Measurements from ENCODE around the gene ANKRD29. TPM values are rescaled to one million over a fixed set of nuclear protein-coding genes. Genes with fewer than 3 reads are reported as not detected.

The ANKRD29 gene
- total and polyA plus RNA-seq, 2 donors (not counting 1 experiment from before 2014, with no cell fraction given): 2.0 to 6.9 TPM

DNA sequence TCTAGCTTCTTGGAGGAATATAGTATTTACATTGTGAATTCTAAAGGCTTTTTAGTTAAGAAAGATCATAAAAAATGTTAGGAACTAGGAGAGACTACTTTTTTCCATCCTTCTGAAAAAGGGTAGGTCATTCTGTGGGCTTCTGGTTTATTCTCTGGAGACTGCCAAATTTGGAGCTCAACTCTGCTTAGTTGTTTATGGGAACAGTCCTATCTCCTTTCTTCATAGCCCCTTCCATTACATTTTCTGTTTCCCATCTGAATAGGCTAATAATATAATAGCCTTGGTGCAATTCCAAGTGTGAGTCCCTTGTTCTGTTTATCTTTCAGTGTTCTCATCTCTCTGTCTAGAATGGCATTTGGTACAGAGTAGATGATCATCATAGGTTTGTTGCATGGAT is 42.1 kb upstream of the ANKRD29 start:
- H3K4me1 ChIP-seq (ENCODE audit: control insufficient read depth, extremely low read depth, insufficient read depth, low read length): no peaks in the 10 kb centered on the region
- TF ChIP-seq, protein P1, sequence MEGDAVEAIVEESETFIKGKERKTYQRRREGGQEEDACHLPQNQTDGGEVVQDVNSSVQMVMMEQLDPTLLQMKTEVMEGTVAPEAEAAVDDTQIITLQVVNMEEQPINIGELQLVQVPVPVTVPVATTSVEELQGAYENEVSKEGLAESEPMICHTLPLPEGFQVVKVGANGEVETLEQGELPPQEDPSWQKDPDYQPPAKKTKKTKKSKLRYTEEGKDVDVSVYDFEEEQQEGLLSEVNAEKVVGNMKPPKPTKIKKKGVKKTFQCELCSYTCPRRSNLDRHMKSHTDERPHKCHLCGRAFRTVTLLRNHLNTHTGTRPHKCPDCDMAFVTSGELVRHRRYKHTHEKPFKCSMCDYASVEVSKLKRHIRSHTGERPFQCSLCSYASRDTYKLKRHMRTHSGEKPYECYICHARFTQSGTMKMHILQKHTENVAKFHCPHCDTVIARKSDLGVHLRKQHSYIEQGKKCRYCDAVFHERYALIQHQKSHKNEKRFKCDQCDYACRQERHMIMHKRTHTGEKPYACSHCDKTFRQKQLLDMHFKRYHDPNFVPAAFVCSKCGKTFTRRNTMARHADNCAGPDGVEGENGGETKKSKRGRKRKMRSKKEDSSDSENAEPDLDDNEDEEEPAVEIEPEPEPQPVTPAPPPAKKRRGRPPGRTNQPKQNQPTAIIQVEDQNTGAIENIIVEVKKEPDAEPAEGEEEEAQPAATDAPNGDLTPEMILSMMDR (conservative IDR thresholded peaks at IDR 0.05 in 1 of 2, IDR thresholded peaks at IDR 0.05 in 1 of 2; ENCODE audit: low read depth in 1 of 2, low read length in 2 of 2): no peak
- TF ChIP-seq EZH2 (IDR thresholded peaks at IDR 0.05; ENCODE audit: low read length, missing control alignments): no peak
- no peak overlapping the region for H3K4me2 ChIP-seq (ENCODE audit: extremely low read depth, insufficient read depth, low read length)
- H4K20me1 ChIP-seq (ENCODE audit: control insufficient read depth, extremely low read depth, insufficient read depth, low read length): no peaks in the 10 kb centered on the region
- no peak overlapping the region for H3K4me3 ChIP-seq (replicated peaks in 1 of 4; ENCODE audit: control extremely low read depth in 1 of 4, insufficient read depth in 1 of 4, low read depth in 3 of 4, low read length in 4 of 4)
- H2AFZ ChIP-seq (ENCODE audit: low read length): no peak overlapping the region
- H3K9me3 ChIP-seq (ENCODE audit: control insufficient read depth, insufficient read depth, low read depth, low read length): no peaks in the 10 kb centered on the region
- no peak overlapping the region for H3K9ac ChIP-seq (ENCODE audit: insufficient read depth, low read length)
- H3K27ac ChIP-seq (ENCODE audit: insufficient read depth, low read length): no peak overlapping the region
- DNase-seq (ENCODE audit: low read depth in 2 of 2): no peak
- H3K79me2 ChIP-seq (ENCODE audit: control insufficient read depth, insufficient read depth, low read length): no peaks in the 10 kb centered on the region
- H3K36me3 ChIP-seq (ENCODE audit: control insufficient read depth, insufficient read depth, low read length): no peaks in the 10 kb centered on the region
- H3K27me3 ChIP-seq (ENCODE audit: control insufficient read depth, insufficient read depth, low read length): peaks cover 8% of the 10 kb centered on the region

GRCh38 chr18:23703987-23704384 is 41.3 kb upstream of the ANKRD29 start:
- no peak overlapping the region for H3K4me3 ChIP-seq (replicated peaks in 1 of 4; ENCODE audit: control extremely low read depth in 1 of 4, insufficient read depth in 1 of 4, low read depth in 3 of 4, low read length in 4 of 4)
- H3K4me2 ChIP-seq (ENCODE audit: extremely low read depth, insufficient read depth, low read length): no peak overlapping the region
- H3K9ac ChIP-seq (ENCODE audit: insufficient read depth, low read length): no peak overlapping the region
- H4K20me1 ChIP-seq (ENCODE audit: control insufficient read depth, extremely low read depth, insufficient read depth, low read length): no peaks in the 10 kb centered on the region
- H2AFZ ChIP-seq (ENCODE audit: low read length): no peak overlapping the region
- peak in 1 of 2 donors; percentile 27 for DNase-seq (ENCODE audit: low read depth in 2 of 2)
- no peaks in the 10 kb centered on the region for H3K79me2 ChIP-seq (ENCODE audit: control insufficient read depth, insufficient read depth, low read length)
- H3K27me3 ChIP-seq (ENCODE audit: control insufficient read depth, insufficient read depth, low read length): peaks cover 8% of the 10 kb centered on the region
- H3K9me3 ChIP-seq (ENCODE audit: control insufficient read depth, insufficient read depth, low read depth, low read length): no peaks in the 10 kb centered on the region
- H3K27ac ChIP-seq (ENCODE audit: insufficient read depth, low read length): no peak overlapping the region
- no peaks in the 10 kb centered on the region for H3K4me1 ChIP-seq (ENCODE audit: control insufficient read depth, extremely low read depth, insufficient read depth, low read length)
- H3K36me3 ChIP-seq (ENCODE audit: control insufficient read depth, insufficient read depth, low read length): no peaks in the 10 kb centered on the region
- TF ChIP-seq EZH2 (IDR thresholded peaks at IDR 0.05; ENCODE audit: low read length, missing control alignments): no peak
- TF ChIP-seq, protein P1 (conservative IDR thresholded peaks at IDR 0.05 in 1 of 2, IDR thresholded peaks at IDR 0.05 in 1 of 2; ENCODE audit: low read depth in 1 of 2, low read length in 2 of 2): no peak

- H3K4me3 ChIP-seq (replicated peaks in 1 of 4; ENCODE audit: control extremely low read depth in 1 of 4, insufficient read depth in 1 of 4, low read depth in 3 of 4, low read length in 4 of 4): no peak overlapping the region
- peak; percentile 59 to 77 for DNase-seq (ENCODE audit: low read depth in 2 of 2)
- no peak overlapping the region for H2AFZ ChIP-seq (ENCODE audit: low read length)
- peaks cover 8% of the 10 kb centered on the region for H3K27me3 ChIP-seq (ENCODE audit: control insufficient read depth, insufficient read depth, low read length)
- H3K4me2 ChIP-seq (ENCODE audit: extremely low read depth, insufficient read depth, low read length): no peak overlapping the region
- no peaks in the 10 kb centered on the region for H4K20me1 ChIP-seq (ENCODE audit: control insufficient read depth, extremely low read depth, insufficient read depth, low read length)
- no peak overlapping the region for H3K27ac ChIP-seq (ENCODE audit: insufficient read depth, low read length)
- no peaks in the 10 kb centered on the region for H3K9me3 ChIP-seq (ENCODE audit: control insufficient read depth, insufficient read depth, low read depth, low read length)
- H3K36me3 ChIP-seq (ENCODE audit: control insufficient read depth, insufficient read depth, low read length): no peaks in the 10 kb centered on the region
- TF ChIP-seq EZH2 (IDR thresholded peaks at IDR 0.05; ENCODE audit: low read length, missing control alignments): no peak
- TF ChIP-seq, protein P1 (conservative IDR thresholded peaks at IDR 0.05 in 1 of 2, IDR thresholded peaks at IDR 0.05 in 1 of 2; ENCODE audit: low read depth in 1 of 2, low read length in 2 of 2): peak; percentile 54 to 61
- no peak overlapping the region for H3K9ac ChIP-seq (ENCODE audit: insufficient read depth, low read length)
- no peaks in the 10 kb centered on the region for H3K79me2 ChIP-seq (ENCODE audit: control insufficient read depth, insufficient read depth, low read length)
- H3K4me1 ChIP-seq (ENCODE audit: control insufficient read depth, extremely low read depth, insufficient read depth, low read length): no peaks in the 10 kb centered on the region
Measured at GRCh38 chr18:23703057-23703986, 40.6 kb upstream of the ANKRD29 start.

All from fibroblast of lung (primary cell).